Amniotic stem cell (primary cell): ENCODE data around the gene CTDNEP1.
A peak's percentile ranks its signal among the peaks of the same experiment; 100 is the strongest.
"Not testable (repeated sequence)": the region's sequence is repeated elsewhere in the genome, so short reads cannot be mapped to it uniquely, and the experiment has no call there.

Experiments
- DNase-seq: peaks from one replicate; lab custom pipeline; 2025; lab: John Stamatoyannopoulos, UW

The CTDNEP1 gene

DNA sequence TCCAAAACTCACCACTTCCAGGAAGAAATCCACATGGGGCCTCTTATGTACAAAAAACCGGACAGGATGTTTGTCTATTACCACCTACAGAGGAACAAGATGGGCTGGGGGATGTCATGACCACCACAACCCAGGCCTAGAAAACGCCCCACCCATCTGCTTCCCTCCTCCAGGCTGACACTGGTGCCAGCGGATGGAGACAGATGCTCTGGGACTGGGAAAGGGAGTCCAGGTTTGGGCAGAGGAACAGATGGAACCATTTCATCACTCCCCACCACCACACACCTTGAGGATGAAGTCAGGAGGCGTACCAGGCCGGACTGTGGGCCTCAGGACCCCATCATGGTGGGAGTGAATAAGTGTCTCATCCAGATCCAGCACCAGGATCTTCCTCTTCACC, 4.8 kb downstream of the CTDNEP1 start:
- DNase-seq = no peak

DNA sequence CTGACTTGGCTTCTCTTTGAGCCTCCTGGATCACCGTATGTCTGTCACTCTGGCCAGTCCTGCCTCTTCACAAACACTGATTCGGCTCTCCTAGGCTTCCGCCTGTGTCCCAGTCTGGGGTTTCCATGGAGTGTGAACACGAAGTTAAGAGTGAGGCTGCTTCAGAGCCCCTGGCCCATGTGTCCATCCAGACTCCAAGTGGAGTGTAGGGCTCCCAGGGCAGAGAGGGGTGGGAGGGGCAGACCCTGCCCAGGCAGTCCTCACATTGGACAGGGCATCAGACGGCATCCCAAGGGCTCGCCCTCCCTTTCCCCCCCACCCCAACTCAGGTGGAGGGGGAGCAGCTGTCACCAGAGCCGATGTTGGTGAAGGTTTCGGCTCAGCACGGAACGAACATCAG, 7.7 kb downstream of the CTDNEP1 start:
- not testable (repeated sequence) for DNase-seq

DNA sequence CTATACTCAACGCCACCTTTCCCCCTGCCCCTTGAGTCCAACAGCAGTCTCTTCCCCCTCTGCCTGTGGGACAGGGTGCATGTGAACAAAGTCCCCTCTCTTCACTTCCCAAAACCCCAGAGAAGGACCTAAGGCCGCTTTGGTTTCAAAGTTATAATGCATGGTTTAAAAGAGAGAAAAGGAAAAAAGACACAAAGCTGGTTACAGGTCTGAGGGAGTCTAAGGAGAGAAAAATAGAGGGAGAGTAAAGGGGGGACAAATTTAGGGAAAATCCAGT, 8.1 kb downstream of the CTDNEP1 start:
- DNase-seq = no peak

DNA sequence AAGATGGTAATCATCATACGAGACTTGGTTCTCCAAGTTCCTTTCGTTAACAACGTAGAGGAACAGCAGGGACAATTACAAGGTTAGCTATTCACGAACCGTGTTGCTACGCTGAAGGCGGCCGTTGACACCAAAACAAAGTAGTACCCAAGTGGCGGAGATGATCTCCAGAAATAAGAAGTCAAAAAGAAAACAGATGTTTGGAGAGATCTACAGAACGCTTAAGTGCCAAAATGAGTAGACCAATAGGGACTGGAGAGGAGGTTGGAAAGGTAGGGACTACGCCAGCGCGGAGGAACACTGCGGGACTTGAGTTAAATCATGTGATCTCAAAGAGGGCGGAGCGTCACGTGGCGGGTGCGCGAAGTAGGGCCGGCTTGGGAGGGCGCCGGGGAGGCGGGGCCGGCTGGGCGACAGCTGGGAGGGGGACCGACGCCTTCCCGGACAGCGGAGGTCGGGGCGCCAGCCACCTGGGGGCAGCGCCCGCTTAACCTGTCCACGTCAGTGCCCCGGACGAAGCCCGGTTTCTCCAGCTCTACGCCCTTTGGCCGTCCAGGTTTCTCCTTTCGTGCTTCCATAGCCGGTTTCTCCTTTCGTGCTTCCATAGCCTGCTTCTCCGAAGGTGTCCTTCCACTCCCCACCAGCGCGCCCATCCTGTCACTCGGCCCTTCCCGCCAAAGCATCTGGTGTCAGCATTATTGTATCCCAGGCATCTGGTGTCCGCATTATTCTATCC, 8.6 kb downstream of the CTDNEP1 start:
- DNase-seq = peak; percentile 79

DNA sequence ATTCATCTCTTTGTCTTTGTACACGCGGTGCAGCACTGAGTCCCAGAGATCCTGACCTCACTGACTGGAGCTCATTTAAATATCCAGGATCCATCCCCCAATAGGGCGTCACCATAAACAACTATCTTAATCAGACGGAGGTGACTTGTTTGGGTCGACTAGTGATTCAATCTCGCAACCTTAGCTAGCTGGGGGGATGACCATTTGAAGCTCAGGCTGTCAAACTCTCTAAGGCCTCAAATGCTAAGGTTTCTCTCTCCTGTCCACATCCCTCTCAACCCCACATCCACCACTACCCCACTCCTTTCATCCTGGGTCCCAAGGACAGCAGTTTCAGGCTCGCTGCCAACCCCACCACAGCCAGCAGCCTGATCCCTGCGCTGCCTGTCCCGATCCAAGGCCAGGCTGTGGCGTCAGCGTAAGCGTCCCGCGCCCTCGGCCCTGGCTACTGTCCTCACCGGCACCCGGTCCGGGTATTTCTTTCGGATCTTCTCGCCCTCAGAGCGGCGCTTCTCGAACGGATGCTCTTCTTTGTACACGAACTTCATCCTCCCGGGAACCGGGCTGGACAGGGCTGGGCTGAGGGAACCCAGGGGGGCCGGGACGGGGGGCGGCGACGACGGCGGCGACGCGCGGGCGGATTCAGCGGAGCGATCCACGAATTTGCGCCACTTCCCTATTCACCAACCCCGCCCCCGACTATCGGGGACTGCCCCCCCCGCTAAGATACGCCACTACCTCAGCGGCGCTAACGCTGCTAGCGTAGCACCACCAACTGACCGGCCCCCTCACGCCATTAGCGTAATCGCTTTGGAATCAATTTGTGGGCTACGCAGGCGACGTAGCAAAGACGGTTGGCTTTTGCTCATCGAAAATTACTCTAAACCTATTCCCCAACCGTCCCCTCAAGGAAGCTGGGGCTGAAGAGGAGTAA, 9.5 kb downstream of the CTDNEP1 start, which contains the start of gene GABARAP:
TSS of gene GABARAP (minus strand) at position 667 of the 934 bp plus-strand sequence. CDS start at position 548, 119 bp downstream.
- peak; percentile 77 for DNase-seq

DNA sequence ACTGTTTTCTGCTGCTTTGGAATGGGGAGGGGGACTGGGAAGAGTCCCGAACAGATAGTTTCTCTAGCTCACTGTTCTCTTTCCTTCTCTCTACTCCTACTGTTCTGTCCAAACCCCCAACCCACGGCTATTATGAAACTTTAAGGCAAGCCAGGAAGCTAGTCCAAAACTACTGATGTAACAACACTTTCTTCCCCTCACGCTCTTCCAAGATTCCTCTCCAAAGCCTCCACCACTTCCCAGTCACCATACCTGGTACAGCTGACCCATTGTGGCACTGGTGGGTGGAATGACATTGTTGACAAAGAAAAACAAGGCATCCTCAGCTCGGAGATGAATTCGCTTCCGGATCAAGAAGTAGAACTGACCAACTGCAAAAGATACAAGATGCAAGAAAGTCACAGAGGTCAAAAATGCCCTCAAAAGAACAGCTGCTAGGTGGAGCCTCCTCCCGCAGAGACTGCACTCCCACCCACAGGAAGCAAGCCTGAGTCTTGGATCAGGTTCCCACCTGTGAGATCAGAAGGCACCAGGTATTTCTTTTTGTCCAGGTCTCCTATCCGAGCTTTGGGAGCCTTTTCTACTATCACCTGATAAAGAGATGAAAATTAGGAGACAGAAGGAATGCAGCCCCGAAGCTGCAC, 10.3 kb downstream of the CTDNEP1 start:
- no peak for DNase-seq

DNA sequence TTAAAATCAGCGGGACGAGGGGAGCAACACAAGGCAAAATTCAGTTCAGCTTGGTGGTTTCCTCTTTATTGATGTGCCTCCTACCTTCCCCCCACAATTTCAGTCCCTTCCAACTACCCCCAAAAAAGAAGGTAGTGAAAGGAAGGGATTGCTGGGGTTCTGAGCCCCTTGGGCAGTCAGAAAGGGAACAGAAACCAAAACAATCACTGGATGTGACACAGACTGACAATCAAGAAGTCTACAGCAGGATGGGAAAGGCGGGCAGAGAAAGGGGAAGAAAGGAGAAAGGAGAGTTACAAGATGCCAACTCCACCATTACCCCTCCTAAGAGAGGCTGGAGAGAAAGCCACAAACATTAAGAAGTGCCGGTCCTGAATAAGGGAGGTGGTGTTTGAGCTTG, 11.2 kb downstream of the CTDNEP1 start:
- no peak for DNase-seq

DNA sequence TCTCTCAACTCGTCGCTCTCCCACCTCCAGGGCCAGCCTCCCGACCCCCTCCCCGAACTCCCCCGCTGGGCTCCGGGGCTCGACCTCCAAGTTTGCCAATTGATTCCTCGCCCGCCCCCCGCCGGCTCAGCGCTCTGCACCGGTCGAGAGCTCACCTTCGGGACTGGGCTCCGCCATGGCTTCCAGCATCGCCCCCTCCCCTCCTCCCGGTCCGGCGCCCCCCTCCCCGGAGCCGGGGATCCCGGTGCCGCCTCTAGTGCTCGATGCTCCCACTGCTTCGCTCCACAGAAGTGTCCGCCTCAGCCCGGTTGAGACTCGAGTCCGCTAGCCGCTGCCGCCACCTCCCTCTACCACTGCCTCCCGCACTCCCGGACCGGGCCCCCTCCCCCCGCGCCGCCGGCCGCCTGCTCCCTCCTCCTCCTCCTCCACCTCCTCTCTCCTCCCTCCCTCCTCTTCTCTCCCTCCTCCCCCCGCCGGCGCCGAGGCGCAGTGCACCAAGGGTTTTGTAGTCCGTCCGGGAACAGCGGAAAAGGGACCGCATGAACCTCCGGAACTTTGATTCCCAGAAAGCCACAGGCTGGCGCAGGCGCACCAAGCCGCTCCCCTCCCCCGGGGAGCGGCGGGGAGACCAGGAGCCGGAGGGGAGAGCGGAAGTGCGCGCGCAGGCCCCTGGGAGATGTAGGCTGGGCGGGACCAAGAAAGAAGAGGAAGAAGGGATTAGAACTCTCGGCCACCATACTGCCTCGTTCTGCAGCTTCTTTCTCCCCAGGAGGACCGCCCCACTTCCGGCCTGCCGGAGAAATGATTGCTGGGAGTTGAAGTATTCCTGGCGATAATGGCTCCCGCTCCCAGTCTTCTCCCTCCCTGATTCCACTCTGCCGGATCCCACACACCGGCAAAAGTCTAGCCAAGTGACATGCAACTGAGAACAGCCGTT, 12.2 kb downstream of the CTDNEP1 start, which contains the start of gene PHF23:
TSS of gene PHF23 (minus strand) at position 367 of the 937 bp plus-strand sequence. CDS start at position 189, 178 bp downstream.
- DNase-seq = peak; percentile 99

DNA sequence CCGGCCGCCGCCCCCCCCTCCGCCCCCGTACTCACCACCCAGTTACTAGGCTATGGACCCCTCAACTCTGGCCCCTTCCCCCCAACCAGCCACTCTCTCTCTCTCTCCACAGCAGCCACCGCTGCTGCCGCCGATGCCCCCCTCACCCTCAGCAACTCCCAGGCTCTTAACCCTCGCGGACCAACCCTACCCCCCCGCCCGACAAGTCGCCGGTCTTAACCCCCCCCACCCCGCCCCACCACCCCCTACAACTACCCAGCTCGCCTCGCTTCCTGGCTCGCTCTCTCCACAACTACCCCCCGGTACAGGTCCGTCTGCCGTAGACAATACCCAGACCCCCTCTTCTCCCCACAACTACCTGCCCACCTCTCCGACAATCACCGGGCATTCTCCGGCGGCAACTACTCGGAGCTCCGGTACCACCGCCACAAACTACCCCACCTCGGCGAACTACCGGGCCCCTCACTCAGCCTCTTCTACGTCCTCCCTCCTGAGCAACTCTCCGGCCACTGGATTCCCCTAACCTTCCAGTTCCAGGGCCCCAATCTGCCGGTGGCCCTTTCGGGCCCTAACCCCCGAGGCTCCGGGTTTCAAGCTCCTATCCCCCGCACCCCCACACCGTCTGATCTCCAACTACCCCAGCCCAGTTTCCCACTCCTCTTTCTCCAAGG, 13.0 kb downstream of the CTDNEP1 start:
- DNase-seq = no peak

DNA sequence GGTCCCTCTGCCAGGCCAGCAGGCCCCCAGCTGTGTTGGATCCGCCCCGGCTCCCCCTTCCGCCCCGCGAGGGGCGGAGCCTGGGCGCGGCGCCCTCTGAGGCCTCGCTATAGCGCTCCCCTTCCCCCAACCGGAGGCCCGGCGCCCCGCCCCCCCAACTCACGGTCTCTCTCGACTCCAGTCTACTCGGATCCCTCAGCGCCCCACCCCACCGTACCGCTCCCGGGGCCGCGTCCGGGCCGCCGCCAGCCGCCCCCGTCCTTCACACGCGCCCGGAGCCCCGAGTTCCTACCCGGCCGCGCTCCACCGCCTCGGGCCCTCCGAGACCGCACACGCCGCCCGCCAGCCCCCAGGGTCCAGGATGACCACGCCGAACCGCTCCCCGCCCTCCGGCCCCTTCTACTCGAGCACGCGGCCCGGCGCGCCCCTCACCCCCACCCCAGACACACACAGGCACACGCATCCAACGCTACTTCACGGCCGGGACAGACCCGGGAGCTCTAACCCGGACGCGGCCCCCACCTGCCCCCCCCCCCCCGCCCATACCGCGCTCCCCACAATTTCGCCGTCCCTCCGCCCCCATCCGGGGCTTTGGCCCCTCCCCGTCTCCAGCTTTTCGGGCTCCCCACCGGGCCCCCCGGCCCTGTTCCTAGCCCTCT, 13.6 kb downstream of the CTDNEP1 start:
- DNase-seq = no peak

DNA sequence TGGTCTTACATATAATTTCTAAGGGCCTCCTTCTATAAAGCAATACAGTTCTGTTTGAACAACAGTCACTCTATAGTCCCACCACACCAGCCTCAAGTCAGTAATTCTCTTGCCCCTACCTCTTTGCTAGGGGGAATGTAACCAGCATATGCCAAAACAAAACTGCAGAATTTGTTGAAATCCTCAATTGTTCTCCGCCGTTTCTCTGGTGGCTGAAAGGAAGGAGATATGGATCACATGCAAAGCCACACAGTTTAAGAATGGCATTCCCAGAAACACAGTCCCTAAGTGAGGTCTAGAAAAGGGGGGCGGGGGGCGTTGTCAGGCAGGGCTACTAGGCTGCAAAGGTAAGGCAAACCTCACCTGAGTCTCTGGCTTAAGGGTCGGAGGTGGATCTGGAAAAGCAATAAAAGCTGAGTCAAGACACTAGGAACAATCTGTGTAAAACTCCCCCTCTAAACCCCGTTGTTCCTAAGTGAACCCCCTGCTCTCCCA, 14.2 kb downstream of the CTDNEP1 start:
- no peak for DNase-seq

DNA sequence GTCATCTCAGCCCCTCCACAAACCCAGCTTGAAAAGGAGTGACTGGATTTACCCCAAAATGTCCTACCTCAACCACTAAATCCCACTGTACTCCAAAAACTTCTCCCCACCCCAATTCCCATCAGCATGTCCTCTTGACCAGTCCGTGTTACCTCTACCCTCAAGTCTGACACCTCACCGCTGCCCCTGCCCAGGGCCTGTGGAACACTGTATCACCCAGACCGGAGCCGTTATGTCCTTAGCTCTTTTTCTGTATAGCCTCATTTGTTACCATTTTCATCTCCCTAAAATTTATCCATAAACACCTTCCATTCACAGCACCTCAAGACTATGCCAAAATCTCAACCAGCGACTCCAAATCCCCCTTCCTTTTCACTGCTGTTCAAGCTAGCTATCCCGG, 14.7 kb downstream of the CTDNEP1 start:
- DNase-seq = no peak

DNA sequence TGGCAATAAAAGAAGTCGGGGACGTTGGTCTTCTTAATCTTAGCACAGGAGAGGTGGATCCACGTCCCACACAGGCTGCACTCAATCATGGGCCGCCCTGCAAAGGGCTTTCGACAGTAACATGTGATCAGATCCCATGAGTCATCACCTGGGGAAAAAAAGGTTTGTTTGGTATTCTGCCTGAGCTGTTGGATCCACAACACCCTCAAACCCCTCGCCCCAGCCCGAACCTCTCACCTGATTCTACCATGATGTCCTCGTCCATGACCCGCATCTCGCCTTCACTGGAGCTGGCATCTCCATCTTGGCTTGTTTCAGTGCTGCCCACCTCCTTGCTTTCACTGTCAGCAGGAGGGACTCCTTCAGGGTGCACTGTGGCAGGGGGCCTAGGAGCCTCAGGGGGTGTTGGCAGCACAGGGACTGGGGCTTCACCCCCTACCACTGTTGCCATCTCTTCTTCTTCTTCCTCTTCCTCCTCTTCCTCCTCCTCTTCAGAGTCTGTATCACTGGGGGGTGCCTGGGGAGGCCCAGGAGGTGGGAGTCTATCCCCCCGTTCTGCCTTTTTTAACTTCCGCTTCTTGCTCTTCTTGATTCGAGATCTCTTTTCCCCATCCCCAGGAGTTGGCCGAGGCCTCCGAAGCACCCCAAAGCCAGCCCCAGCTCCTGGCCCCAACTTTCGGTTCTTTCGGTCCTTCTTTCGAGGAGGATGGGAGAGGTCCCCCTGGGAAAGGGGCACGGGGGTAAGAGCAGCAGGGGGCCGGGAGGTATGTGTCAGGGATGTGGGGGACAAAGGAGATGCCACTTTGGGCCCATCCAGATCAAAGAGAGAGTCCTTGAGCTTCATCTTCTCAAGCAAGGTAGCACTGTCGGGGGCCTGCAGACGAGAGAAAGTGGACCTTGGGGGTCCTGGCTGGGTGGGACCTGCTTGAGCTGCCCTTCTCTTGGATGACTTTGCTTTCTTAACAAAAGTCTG, 15.6 kb downstream of the CTDNEP1 start:
- no peak for DNase-seq

DNA sequence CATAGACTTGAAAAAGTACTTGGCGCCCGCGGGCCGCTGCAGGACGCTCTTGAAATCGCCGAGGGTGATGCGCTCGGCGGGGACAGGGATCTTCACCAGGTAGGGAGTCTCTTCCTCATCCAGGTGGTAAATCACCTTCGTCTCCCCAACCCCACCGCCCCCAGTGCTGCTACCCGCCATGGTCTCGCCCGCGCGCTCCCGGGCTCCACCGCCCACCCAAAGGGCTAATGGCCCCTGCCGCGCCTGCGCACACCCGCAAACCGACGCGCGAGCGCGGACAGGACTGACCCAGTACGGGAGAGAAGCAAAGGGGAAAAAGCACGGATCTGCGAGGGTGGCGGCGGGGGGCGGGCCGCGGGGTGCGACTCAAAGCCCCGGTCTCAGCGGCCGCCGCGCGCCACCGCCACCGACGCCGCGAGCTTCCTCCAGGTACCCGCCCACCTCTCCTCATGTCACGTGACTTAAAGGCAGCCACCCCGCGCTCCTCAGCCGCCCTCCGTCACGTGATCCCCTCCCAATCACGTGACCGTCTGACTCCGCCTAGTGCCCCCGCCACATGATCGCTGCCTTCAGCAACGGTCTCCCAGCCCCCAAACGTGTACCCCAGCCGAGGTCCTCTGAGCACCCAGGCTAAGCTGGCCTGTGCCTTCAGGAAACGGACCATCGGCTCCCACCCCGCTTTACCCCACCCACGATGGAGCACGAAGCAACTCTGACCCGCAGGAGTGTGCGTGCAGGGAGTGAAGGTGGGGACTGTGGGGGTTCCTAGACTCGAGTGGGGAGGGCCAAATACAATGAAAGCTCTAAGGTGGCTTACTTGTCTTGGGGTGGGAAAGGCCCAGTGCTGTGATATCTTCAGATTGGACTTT, 17.2 kb downstream of the CTDNEP1 start, which contains the start of gene DVL2:
TSS of gene DVL2 (minus strand) at position 435 of the 869 bp plus-strand sequence. CDS start at position 180, 255 bp downstream.
- DNase-seq = peak; percentile 87

DNA sequence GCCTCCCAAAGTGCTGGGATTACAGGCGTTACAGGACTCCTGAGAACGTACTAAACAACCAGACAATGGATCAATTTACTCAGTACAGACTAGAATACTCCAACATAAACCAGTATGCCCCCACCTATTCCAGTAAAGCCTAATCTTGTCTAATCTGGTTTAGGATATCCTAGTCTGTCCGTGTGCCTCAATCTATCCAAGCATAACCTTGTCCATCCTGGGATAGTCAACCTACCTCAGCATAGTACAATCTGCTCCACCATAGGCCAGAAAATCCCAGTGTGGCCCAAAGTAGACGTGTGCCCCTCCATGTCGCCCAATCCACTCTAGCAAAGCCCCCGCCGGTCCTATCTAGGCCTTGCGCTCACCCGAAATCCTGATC, 17.8 kb downstream of the CTDNEP1 start:
- no peak for DNase-seq

DNA sequence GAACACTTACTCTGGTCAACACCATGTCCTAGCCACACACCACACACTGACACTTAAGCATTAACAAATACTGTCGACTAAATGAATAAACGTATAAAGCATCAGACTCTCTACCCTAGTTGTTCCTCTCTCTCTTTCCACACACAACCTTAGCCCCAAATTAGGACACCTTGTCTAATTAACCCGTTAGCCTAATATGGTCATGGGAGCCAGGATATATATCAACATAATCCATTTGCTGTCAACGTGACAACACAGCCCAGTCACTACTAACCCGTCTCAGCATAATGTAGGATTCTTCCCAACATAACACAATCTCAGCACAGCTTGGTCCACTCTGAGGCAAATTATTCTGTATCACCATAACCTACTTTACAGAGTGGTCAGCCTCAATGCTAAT, 19.4 kb downstream of the CTDNEP1 start:
- DNase-seq = no peak

DNA sequence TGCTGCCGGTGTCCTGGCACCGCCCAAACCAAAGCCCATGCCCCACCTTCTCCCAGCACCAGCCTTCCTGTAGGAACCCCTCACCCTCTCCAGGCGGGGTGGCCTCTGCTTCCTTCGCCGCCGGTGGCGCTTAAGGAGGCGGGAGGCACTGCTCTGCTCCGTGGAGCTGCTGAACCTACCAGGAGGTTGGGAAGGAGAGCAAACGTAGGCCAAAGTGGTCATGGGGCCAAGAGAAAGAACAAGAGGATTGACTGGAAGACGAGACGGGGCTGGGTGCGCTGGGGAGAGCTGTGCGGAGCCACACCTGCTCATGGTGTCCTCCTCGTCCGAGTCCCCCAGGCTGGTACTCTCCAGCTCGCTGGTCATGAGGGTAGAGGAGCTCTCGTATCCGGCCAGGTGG, 22.0 kb downstream of the CTDNEP1 start:
- no peak for DNase-seq

DNA sequence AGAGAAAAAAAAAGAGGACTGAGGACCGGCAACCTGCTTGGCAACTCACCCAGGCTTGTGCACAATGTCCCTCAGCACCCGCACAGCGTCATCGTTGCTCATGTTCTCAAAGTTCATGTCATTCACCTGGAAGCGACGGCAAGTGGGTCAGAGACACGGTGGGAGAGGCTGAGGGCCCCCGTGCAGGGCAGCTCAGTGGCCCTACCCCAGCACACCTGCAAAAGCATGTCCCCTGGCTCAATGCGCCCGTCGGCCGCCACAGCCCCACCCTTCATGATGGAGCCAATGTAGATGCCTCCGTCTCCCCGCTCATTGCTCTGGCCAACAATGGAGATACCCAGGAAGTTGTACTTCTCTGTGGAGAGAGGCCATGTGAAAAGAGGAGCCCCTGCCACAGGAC, 22.6 kb downstream of the CTDNEP1 start:
- DNase-seq = no peak
